Caco-2 (cell line): Measurements from ENCODE around the gene BACH2. TPM values are rescaled to one million over a fixed set of nuclear protein-coding genes. Genes with fewer than 3 reads are reported as not detected.

Experiments
- BruUV-seq: library from RNA; stranded (reverse); fragments of 400-500 nt; replicated peaks from 2 replicates; lab custom pipeline; 2021; lab: Mats Ljungman, UMichigan
- CTCF ChIA-PET: fragments of 300-600 bp; sonication (Branson Sonifier 250); formaldehyde crosslinking; loops from one replicate; lab custom pipeline; 2022; ENCODE audit warnings: antibody characterized with exemption; lab: Charles Lee
- POLR2A ChIA-PET: fragments of 300-600 bp; sonication (Branson Sonifier 250); formaldehyde crosslinking; loops from one replicate; lab custom pipeline; 2022; ENCODE audit warnings: antibody characterized with exemption; lab: Charles Lee
- DNase-seq, 2 experiments: peaks; one replicate each; pipeline versions ENCODE4 v3.0.0 to v3.0.0-alpha.2; 2020 to 2022
- H3K27me3 ChIP-seq: replicated peaks from 2 replicates; pipeline ENCODE4 v1.6.0; 2011; ENCODE audit warnings: low read length; ENCODE audit not compliant: control insufficient read depth, insufficient read depth
- H3K36me3 ChIP-seq: 2 replicates; pipeline ENCODE4 v1.5.1; 2011; ENCODE audit warnings: low read length; ENCODE audit not compliant: control insufficient read depth, insufficient read depth
- H3K4me1 ChIP-seq: fragments of 250-450 bp; sonication (Bioruptor Pico); 2 replicates; pipeline ENCODE4 v1.5.1; 2020; ENCODE audit warnings: mild to moderate bottlenecking
- H3K4me3 ChIP-seq: 2 replicates; pipeline ENCODE4 v1.5.1; 2011; ENCODE audit warnings: low read depth, mild to moderate bottlenecking, control low read depth, low read length
- H3K9me3 ChIP-seq: fragments of 250-450 bp; sonication (Bioruptor Pico); 2 replicates; pipeline ENCODE4 v1.5.1; 2020; ENCODE audit warnings: mild to moderate bottlenecking, moderate library complexity
- H3K27ac Mint-ChIP-seq: one replicate; pipeline ENCODE4 v1.8.0; 2022; ENCODE audit warnings: mixed read lengths; ENCODE audit not compliant: unreplicated experiment
- H3K27me3 Mint-ChIP-seq: one replicate; pipeline ENCODE4 v1.8.0; 2022; ENCODE audit warnings: mixed read lengths; ENCODE audit not compliant: insufficient read depth, unreplicated experiment
- H3K36me3 Mint-ChIP-seq: one replicate; pipeline ENCODE4 v1.8.0; 2022; ENCODE audit warnings: mild to moderate bottlenecking, mixed read lengths; ENCODE audit not compliant: insufficient read depth, unreplicated experiment
- H3K4me1 Mint-ChIP-seq: one replicate; pipeline ENCODE4 v1.8.0; 2022; ENCODE audit warnings: low read depth, mixed read lengths; ENCODE audit not compliant: unreplicated experiment
- H3K4me3 Mint-ChIP-seq: one replicate; pipeline ENCODE4 v1.8.0; 2022; ENCODE audit warnings: mild to moderate bottlenecking, moderate library complexity, mixed read lengths; ENCODE audit not compliant: unreplicated experiment
- H3K9me3 Mint-ChIP-seq: one replicate; pipeline ENCODE4 v1.8.0; 2022; ENCODE audit warnings: mixed read lengths; ENCODE audit not compliant: unreplicated experiment
- CTCF ChIP-seq, 2 experiments: fragments of 200-600 bp in 1 of 2; IDR thresholded peaks; 1 replicate in 1 of 2; 2 replicates in 1 of 2; pipeline versions ENCODE4 v1.5.1 to v1.8.0; 2011 to 2022; ENCODE audit warnings: antibody characterized with exemption in 1 of 2, control low read depth in 1 of 2, inconsistent platforms in 1 of 2, low read depth in 1 of 2, low read length in 1 of 2, mild to moderate bottlenecking in 1 of 2, moderate library complexity in 1 of 2; ENCODE audit not compliant: insufficient read depth in 1 of 2, severe bottlenecking in 1 of 2, unreplicated experiment in 1 of 2
- intact Hi-C: fragments of 100-400 bp; cut with micrococcal nuclease; formaldehyde crosslinking; loops from one replicate; pipeline ENCODE4 v1.10.0; 2022; ENCODE audit not compliant: unreplicated experiment
- total RNA-seq: library from RNA; stranded (reverse); gene quantifications from 2 replicates; pipeline ENCODE4 v1.2.3, GENCODE V29; 2022

The BACH2 gene
- total RNA-seq, 1 experiment from 2014 or later, result 0.43 TPM

GRCh38 chr6:89932245-89932802, 364.3 kb downstream of the BACH2 start:
- no peaks in the 10 kb centered on the region for H3K9me3 Mint-ChIP-seq
- no peaks in the 10 kb centered on the region for H3K36me3 Mint-ChIP-seq
- no peaks in the 10 kb centered on the region for H3K4me1 ChIP-seq
- BruUV-seq, result no TSS peak
- no peak for DNase-seq
- peaks cover 4% of the 10 kb centered on the region for H3K27me3 Mint-ChIP-seq
- intact Hi-C loops, result no loop called here
- POLR2A ChIA-PET, result no interaction called here
- no peak overlapping the region for H3K4me3 ChIP-seq
- no peak overlapping the region for H3K4me3 Mint-ChIP-seq
- no peaks in the 10 kb centered on the region for H3K36me3 ChIP-seq
- H3K27ac Mint-ChIP-seq, result no peak overlapping the region
- TF ChIP-seq CTCF (IDR thresholded peaks at IDR 0.05; ENCODE audit: insufficient read depth in 1 of 2, low read depth in 1 of 2, low read length in 1 of 2, severe bottlenecking in 1 of 2, unreplicated experiment in 1 of 2), result no peak
- H3K9me3 ChIP-seq, result no peaks in the 10 kb centered on the region
- peaks cover 11% of the 10 kb centered on the region for H3K4me1 Mint-ChIP-seq
- CTCF ChIA-PET, result no interaction called here
- no peaks in the 10 kb centered on the region; the same call in 1 of the 2 replicates for H3K27me3 ChIP-seq

- DNase-seq, result no peak
- no TSS peak for BruUV-seq
- ChIA-PET POLR2A (no interaction called here), CTCF (no interaction called here)
- no peak for TF ChIP-seq CTCF (IDR thresholded peaks at IDR 0.05; ENCODE audit: insufficient read depth in 1 of 2, low read depth in 1 of 2, low read length in 1 of 2, severe bottlenecking in 1 of 2, unreplicated experiment in 1 of 2)
- Histone ChIP-seq H3K4me1 (no peaks in the 10 kb centered on the region), H3K36me3 (no peaks in the 10 kb centered on the region), H3K4me3 (no peak overlapping the region), H3K9me3 (no peaks in the 10 kb centered on the region), H3K27me3 (no peaks in the 10 kb centered on the region; the same call in 1 of the 2 replicates)
- Mint-ChIP-seq H3K4me3 (no peak overlapping the region), H3K27me3 (peaks cover 9% of the 10 kb centered on the region), H3K9me3 (no peaks in the 10 kb centered on the region), H3K27ac (no peak overlapping the region), H3K4me1 (peaks cover 6% of the 10 kb centered on the region), H3K36me3 (no peaks in the 10 kb centered on the region)
- intact Hi-C loops, result no loop called here
Observed at GRCh38 chr6:89930789-89931188, 365.9 kb downstream of the BACH2 start.

GRCh38 chr6:89928604-89929003, 368.0 kb downstream of the BACH2 start:
- H3K36me3 Mint-ChIP-seq, result no peaks in the 10 kb centered on the region
- no peak overlapping the region for H3K4me3 Mint-ChIP-seq
- H3K27me3 Mint-ChIP-seq, result peaks cover 9% of the 10 kb centered on the region
- peaks cover 6% of the 10 kb centered on the region for H3K4me1 Mint-ChIP-seq
- Histone ChIP-seq H3K4me1 (no peaks in the 10 kb centered on the region), H3K4me3 (no peak overlapping the region), H3K9me3 (no peaks in the 10 kb centered on the region), H3K36me3 (no peaks in the 10 kb centered on the region), H3K27me3 (no peaks in the 10 kb centered on the region; the same call in 1 of the 2 replicates)
- intact Hi-C loops, result no loop called here
- CTCF ChIA-PET, result no interaction called here
- no peaks in the 10 kb centered on the region for H3K9me3 Mint-ChIP-seq
- H3K27ac Mint-ChIP-seq, result no peak overlapping the region
- no peak for TF ChIP-seq CTCF (IDR thresholded peaks at IDR 0.05; ENCODE audit: insufficient read depth in 1 of 2, low read depth in 1 of 2, low read length in 1 of 2, severe bottlenecking in 1 of 2, unreplicated experiment in 1 of 2)
- POLR2A ChIA-PET, result no interaction called here
- no peak for DNase-seq
- BruUV-seq, result no TSS peak
